Right lobe of liver (tissue), 6 donors: ENCODE results near the gene SRMS. TPM values are rescaled to one million over a fixed set of nuclear protein-coding genes. Genes with fewer than 3 reads are reported as not detected.

Source experiments
- ATAC-seq, 4 donors: fragments of 200-7000 bp; cut with Tn5 transposase; one replicate each; pipeline ENCODE4 v1.9.1; 2020; ENCODE audit warnings: mild to moderate bottlenecking in 4 of 4, moderate library complexity in 4 of 4
- DNase-seq, 3 donors: peaks; one replicate each; pipeline ENCODE4 v3.0.0-alpha.2; 2020
- H3K27ac ChIP-seq, 3 donors: fragments of 200-600 bp; one replicate each; pipeline ENCODE4 v1.8.0; 2022
- H3K27me3 ChIP-seq, 2 donors: fragments of 200-600 bp; one replicate each; pipeline ENCODE4 v1.8.0; 2022
- H3K36me3 ChIP-seq, 4 donors: fragments of 200-600 bp; sonication (generic) in 1 of 4; one replicate each; pipeline versions ENCODE4 v1.5.1 to v1.8.0; 2017 to 2022; ENCODE audit warnings: control low read depth in 1 of 4
- H3K4me1 ChIP-seq, 4 donors: fragments of 200-600 bp; sonication (generic) in 1 of 4; one replicate each; pipeline versions ENCODE4 v1.5.1 to v1.8.0; 2017 to 2022; ENCODE audit warnings: control low read depth in 1 of 4
- H3K4me3 ChIP-seq, 3 donors: fragments of 200-600 bp; one replicate each; pipeline ENCODE4 v1.8.0; 2022
- H3K9me3 ChIP-seq, 4 donors: fragments of 200-600 bp; sonication (generic) in 1 of 4; one replicate each; pipeline versions ENCODE4 v1.5.1 to v1.8.0; 2017 to 2022; ENCODE audit warnings: control low read depth in 1 of 4
- POLR2A ChIP-seq: fragments of 450-650 bp; IDR thresholded peaks from one replicate; pipeline ENCODE4 v1.6.1; 2017; ENCODE audit warnings: antibody characterized with exemption, mild to moderate bottlenecking
- WGBS: methylation state at CpG from one replicate; pipeline ENCODE4 v1.1.6; 2018; ENCODE audit warnings: low coverage, low lambda C conversion rate; ENCODE audit not compliant: insufficient coverage; ENCODE audit errors: missing lambda C conversion rate; 5-methylcytosine and 5-hydroxymethylcytosine counted together
- intact Hi-C, 2 donors: fragments of 100-400 bp; cut with DNase I; formaldehyde crosslinking; loops; one replicate each; pipeline versions ENCODE4 v1.11.2 to v1.14.1; 2022
- total RNA-seq, 6 experiments: library from RNA; depleted of rRNA in 2 of 6; stranded (reverse); fragments of >200 nt in 2 of 6; fragmentation: NEBNext Ultra II Directional in 3 of 6; extraction: Animal tissue kit (Norgen Biotek cat#: 25700) in 3 of 6; gene quantifications; one replicate each; pipeline versions ENCODE4 v1.1.0 to v1.2.4, GENCODE V29; 2016 to 2023
- TF ChIP-seq, protein P1 (sequence below), 4 donors: fragments of 200-600 bp in 3 of 4; fragments of 450-650 bp in 1 of 4; IDR thresholded peaks; one replicate each; pipeline versions ENCODE4 v1.5.1 to v1.8.0; 2016 to 2022; ENCODE audit warnings: antibody characterized with exemption in 4 of 4, mild to moderate bottlenecking in 2 of 4
- donor health status: DM: no; HTN: yes; CAD: no.
- donor health status: DM: no; HTN: no; CAD: no.
- donor health status: DM: no; HTN: no; CAD: no.
- donor health status: DM: no; HTN: yes; CAD: no.
- donor health status: DM: no; HTN: yes; CAD: no.

SRMS gene
- total RNA-seq, 6 experiments from 2014 or later = not detected

DNA sequence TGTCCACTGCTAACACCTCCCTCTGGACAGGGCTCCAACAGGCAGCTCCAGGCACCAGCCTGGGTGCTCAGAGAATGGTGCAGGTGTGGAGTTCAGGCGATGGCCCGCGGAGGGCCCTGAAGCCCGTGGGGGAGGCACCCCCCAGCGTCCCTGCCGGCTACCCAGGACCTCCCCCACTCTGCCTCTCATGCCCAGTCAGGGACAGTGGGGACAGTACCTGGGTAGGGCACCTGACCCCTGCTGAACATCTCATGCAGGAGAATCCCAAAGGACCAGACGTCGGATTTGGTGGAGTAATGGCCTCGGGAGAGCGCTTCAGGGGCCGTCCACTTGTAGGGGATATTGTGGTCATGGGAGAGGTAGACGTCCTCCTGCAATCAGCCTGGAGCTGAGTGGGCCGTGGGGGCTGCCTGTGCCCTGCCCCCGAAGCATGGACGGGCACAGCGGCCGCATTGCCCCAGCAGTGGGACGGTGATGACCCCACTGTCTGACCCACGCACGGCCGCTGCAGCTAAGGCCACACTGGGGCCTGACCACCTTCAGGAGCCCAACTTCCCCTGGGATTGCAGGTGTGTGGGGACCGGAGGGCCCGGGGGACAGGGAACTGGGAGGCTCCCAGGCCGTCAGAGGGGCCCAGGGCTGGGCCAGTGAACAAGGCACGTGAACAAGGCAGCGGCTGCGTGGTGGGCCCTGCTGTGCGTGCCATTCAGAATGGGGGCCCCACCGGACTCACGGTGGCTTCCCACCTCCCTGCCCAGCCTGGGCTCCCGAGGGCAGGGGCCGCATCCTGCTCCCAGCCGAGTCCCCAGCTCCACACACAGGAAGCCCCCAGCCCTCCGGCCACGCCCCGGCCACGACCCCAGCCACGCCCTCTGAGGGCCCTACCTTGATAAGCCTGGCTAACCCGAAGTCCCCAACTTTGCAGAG is 17.4 kb downstream of the SRMS start:
- H3K4me3 ChIP-seq = no peak overlapping the region
- H3K9me3 ChIP-seq = no peaks in the 10 kb centered on the region
- H3K27ac ChIP-seq = no peak overlapping the region
- ATAC-seq (no peak), DNase-seq (peak in 1 of 3 donors; percentile 44)
- intact Hi-C loops = loop anchor here in 1 of 2 donors (10.0 kb wide), 1 partner anchor 445 kb away; the partner anchor contains the start of gene SAMD10
- H3K27me3 ChIP-seq = no peaks in the 10 kb centered on the region
- H3K4me1 ChIP-seq = peaks cover 0 to 8% (median 2%) of the 10 kb centered on the region in 4 donors
- WGBS = 80% methylated on average over 4 of the region's 39 CpGs
- no peak for TF ChIP-seq POLR2A
- TF ChIP-seq, protein P1, sequence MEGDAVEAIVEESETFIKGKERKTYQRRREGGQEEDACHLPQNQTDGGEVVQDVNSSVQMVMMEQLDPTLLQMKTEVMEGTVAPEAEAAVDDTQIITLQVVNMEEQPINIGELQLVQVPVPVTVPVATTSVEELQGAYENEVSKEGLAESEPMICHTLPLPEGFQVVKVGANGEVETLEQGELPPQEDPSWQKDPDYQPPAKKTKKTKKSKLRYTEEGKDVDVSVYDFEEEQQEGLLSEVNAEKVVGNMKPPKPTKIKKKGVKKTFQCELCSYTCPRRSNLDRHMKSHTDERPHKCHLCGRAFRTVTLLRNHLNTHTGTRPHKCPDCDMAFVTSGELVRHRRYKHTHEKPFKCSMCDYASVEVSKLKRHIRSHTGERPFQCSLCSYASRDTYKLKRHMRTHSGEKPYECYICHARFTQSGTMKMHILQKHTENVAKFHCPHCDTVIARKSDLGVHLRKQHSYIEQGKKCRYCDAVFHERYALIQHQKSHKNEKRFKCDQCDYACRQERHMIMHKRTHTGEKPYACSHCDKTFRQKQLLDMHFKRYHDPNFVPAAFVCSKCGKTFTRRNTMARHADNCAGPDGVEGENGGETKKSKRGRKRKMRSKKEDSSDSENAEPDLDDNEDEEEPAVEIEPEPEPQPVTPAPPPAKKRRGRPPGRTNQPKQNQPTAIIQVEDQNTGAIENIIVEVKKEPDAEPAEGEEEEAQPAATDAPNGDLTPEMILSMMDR (IDR thresholded peaks at IDR 0.05) = no peak
- no peaks in the 10 kb centered on the region for H3K36me3 ChIP-seq

DNA sequence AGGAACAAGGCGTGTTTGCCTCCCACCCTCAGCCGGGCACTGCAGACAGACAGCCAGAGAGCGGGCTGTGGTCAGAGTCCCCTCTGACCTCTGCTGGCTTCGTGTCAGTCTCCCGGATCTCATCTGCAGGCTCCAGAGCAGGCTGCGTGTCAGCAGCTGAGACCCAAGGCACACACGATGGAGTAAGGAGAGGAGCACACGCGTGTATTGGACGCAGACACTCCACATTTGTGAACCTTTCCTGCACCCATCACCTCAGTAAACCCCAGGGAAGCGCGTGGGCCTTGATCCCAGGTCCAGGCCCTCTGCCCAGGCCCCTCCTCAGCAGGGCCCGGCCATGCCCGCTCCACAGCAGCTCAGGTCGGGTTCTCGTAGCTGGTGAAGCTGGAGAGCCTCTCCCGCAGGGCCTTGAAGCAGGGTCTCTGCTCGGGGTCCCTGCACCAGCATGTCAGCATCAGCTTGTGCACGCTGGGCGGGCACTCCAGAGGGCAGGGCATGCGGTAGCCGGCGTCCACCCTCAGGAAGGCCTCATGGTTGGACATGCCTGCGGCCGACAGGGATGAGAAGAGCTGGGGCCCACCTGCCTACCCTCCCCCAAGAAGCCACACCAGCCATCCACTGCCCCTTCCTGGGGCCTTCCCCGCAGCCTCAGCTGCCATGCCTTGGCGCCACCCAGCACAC is 18.2 kb downstream of the SRMS start:
- Histone ChIP-seq H3K9me3 (no peaks in the 10 kb centered on the region), H3K4me3 (no peak overlapping the region), H3K36me3 (no peaks in the 10 kb centered on the region), H3K27me3 (no peaks in the 10 kb centered on the region), H3K27ac (no peak overlapping the region), H3K4me1 (no peaks in the 10 kb centered on the region)
- intact Hi-C loops = no loop called here
- peak in 1 of 3 donors; percentile 51 for DNase-seq
- ATAC-seq = peak in 1 of 4 donors; percentile 6
- WGBS = 100% methylated on average over 1 of the region's 27 CpGs
- no peak for TF ChIP-seq POLR2A
- TF ChIP-seq, protein P1 (IDR thresholded peaks at IDR 0.05) = no peak

DNA sequence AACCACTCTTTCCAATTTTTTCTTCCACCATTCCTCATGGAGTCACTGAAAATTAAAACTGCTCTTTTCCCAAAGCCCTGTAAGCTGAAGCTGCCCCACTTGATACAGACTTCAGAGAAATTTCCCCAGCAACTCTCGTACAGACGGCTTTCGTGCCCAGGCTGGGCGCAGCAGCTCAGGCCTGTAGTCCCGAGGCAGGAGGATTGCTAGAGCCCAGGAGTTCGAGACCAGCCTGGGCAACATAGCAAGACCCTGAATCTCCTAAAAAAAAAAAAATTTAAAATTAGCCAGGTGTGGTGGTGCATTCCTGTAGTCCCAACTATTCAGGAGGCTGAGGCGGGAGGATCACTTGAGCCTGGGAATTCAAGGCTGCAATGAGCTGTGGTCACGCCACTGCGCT is 20.4 kb downstream of the SRMS start:
- no peak overlapping the region for H3K27ac ChIP-seq
- no peaks in the 10 kb centered on the region for H3K36me3 ChIP-seq
- H3K4me1 ChIP-seq = no peaks in the 10 kb centered on the region
- no peaks in the 10 kb centered on the region for H3K9me3 ChIP-seq
- 95% methylated on average over 9 of the region's 9 CpGs for WGBS
- no peak for TF ChIP-seq POLR2A
- TF ChIP-seq, protein P1 (IDR thresholded peaks at IDR 0.05) = no peak
- no peak for ATAC-seq
- peak in 1 of 3 donors; percentile 15 for DNase-seq
- H3K27me3 ChIP-seq = no peaks in the 10 kb centered on the region
- intact Hi-C loops = no loop called here
- H3K4me3 ChIP-seq = no peak overlapping the region

DNA sequence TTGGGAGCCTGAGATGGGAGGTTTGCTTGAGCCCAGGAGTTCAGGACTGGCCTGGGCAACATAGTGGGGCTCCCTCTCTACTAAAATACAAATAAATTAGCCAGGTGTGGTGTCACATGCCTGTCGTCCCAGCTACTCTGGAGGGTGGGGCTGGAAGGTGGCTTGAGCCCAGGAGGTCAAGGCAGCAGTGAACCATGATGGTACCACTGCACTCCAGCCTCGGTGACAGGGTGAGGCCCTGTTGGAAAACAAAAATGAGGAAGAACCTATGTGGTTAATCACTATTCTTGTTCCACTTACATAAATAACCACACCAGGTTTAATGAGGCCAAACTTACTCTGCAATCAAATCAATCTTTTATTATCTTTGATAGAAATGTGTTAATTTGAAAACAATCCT is 21.6 kb downstream of the SRMS start:
- TF ChIP-seq, protein P1 (IDR thresholded peaks at IDR 0.05) = no peak
- TF ChIP-seq POLR2A = no peak
- DNase-seq = peak in 1 of 3 donors; percentile 34
- H3K36me3 ChIP-seq = no peaks in the 10 kb centered on the region
- intact Hi-C loops = no loop called here
- no peak overlapping the region for H3K4me3 ChIP-seq
- no peak for ATAC-seq
- H3K27ac ChIP-seq = no peak overlapping the region
- 6% methylated on average over 2 of the region's 2 CpGs for whole genome bisulfite sequencing
- peaks cover 0 to 6% (median 2%) of the 10 kb centered on the region in 4 donors for H3K4me1 ChIP-seq
- no peaks in the 10 kb centered on the region for H3K27me3 ChIP-seq
- H3K9me3 ChIP-seq = no peaks in the 10 kb centered on the region
